Measurements from ENCODE around the gene ARMH1. TPM values are rescaled to one million over a fixed set of nuclear protein-coding genes. Genes with fewer than 3 reads are reported as not detected.

Gene ARMH1
- total RNA-seq, 1 experiment from 2014 or later = 0.15 TPM

DNA sequence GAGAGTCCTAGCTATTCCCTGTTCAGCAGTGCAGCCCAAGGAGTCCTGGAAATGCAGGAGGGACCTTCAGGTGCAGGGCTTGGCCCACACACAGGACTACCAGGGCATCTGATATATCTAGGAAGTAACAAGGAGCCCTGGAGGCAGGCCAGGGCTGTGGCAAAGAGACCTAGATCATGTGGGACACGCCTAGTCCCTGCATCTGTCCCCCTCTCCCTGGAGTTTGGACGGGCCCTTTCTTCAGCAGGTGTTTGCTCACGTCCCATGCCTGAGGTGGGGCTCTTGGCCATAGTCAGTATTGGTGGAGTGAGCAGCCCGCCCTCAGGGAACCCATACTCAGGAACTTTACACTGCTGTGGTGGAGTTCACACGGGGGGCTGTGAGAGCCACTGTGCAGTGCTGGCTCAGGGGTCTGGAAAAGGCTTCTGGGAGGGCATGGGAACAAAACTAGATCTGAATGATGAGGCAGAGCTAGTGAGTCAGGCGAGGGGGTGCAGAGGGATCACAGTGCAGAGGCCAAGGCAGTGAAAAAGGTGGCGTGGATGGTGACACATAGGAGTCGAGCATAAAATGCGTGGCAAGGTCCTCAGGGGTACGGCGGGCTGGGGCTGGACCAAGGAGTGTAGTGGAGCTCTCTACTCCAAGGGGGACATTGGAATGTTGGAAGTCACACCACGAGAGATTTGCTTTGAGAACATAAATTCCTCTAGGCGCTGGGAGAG, 25.8 kb upstream of the ARMH1 start:
- no peak overlapping the region for H3K4me3 ChIP-seq (ENCODE audit: low read length)
- no peak overlapping the region for H3K9ac ChIP-seq (ENCODE audit: low read length)
- TF ChIP-seq EZH2phosphoT487 (IDR thresholded peaks at IDR 0.05; ENCODE audit: borderline replicate concordance, low read length) = no peak
- H3K9me2 ChIP-seq (replicated peaks; ENCODE audit: low read length) = no peaks in the 10 kb centered on the region
- no peak overlapping the region for H3K4me2 ChIP-seq (ENCODE audit: low read length)
- intact Hi-C loops (cut with micrococcal nuclease) = no loop called here
- no peaks in the 10 kb centered on the region for H3F3A ChIP-seq (ENCODE audit: low read length, unreplicated experiment)
- no peaks in the 10 kb centered on the region for H3K9me3 ChIP-seq (ENCODE audit: low read length)
- peaks cover 9% of the 10 kb centered on the region; the same call in 1 of the 2 replicates for H3K36me3 ChIP-seq (ENCODE audit: low read depth, low read length)
- DNase-seq = no peak
- ChIA-PET POLR2A (ENCODE audit: unreplicated experiment) (no interaction called here), CTCF (no interaction called here)
- no peaks in the 10 kb centered on the region for H4K20me1 ChIP-seq (ENCODE audit: low read length)
- H2AFZ ChIP-seq (ENCODE audit: low read length) = no peak overlapping the region
- ATAC-seq = no peak
- H3K27me3 ChIP-seq (ENCODE audit: low read length) = no peaks in the 10 kb centered on the region
- BruUV-seq (replicated peaks) = no TSS peak
- no peaks in the 10 kb centered on the region for H3K79me2 ChIP-seq (ENCODE audit: low read length)
- H3K27ac ChIP-seq (ENCODE audit: low read length) = no peak overlapping the region
- no peaks in the 10 kb centered on the region for H3K4me1 ChIP-seq (ENCODE audit: insufficient read depth, low read length)

DNA sequence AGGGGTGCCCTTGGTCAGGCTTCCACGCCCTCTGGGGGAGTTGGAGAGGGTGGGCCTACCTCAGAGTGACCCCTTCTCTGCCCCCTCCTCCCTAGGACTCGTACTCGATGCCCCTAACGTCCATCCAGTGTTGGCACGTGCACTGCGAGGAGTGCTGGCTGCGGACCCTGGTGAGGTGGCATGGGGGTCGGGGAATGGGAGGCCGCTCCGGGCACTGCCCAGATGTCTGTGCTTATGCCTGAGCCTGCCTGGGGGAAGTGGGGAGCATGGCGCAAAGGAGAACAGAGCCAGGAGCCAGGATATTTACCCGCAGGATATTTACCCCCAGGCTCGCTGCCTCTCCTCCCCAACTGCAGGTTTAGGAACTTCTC, 24.7 kb upstream of the ARMH1 start:
- no TSS peak for BruUV-seq (replicated peaks)
- Histone ChIP-seq H4K20me1 (ENCODE audit: low read length) (no peaks in the 10 kb centered on the region), H3K27ac (ENCODE audit: low read length) (no peak overlapping the region), H3K9me3 (ENCODE audit: low read length) (no peaks in the 10 kb centered on the region), H3K36me3 (ENCODE audit: low read depth, low read length) (peaks cover 9% of the 10 kb centered on the region; the same call in 1 of the 2 replicates), H3K4me1 (ENCODE audit: insufficient read depth, low read length) (no peaks in the 10 kb centered on the region), H3K79me2 (ENCODE audit: low read length) (no peaks in the 10 kb centered on the region), H2AFZ (ENCODE audit: low read length) (no peak overlapping the region), H3K4me3 (ENCODE audit: low read length) (no peak overlapping the region), H3K9ac (ENCODE audit: low read length) (no peak overlapping the region), H3F3A (ENCODE audit: low read length, unreplicated experiment) (no peaks in the 10 kb centered on the region), H3K9me2 (replicated peaks; ENCODE audit: low read length) (no peaks in the 10 kb centered on the region), H3K27me3 (ENCODE audit: low read length) (no peaks in the 10 kb centered on the region), H3K4me2 (ENCODE audit: low read length) (no peak overlapping the region)
- TF ChIP-seq EZH2phosphoT487 (IDR thresholded peaks at IDR 0.05; ENCODE audit: borderline replicate concordance, low read length) (no peak), EZH2 (IDR thresholded peaks at IDR 0.05; ENCODE audit: low read length, unreplicated experiment) (no peak), CTCF (conservative IDR thresholded peaks at IDR 0.05; ENCODE audit: low read depth, low read length) (no peak)
- CTCF ChIA-PET = no interaction called here
- intact Hi-C loops (cut with micrococcal nuclease) = no loop called here
- ATAC-seq = no peak
- no peak for DNase-seq
- POLR2A ChIA-PET (ENCODE audit: unreplicated experiment) = no interaction called here

GRCh38 chr1:44650159-44650831, 24.2 kb upstream of the ARMH1 start:
- Histone ChIP-seq H3K4me1 (ENCODE audit: insufficient read depth, low read length) (no peaks in the 10 kb centered on the region), H3F3A (ENCODE audit: low read length, unreplicated experiment) (no peaks in the 10 kb centered on the region), H3K9ac (ENCODE audit: low read length) (no peak overlapping the region), H3K36me3 (ENCODE audit: low read depth, low read length) (peaks cover 9% of the 10 kb centered on the region; the same call in 1 of the 2 replicates), H3K4me2 (ENCODE audit: low read length) (no peak overlapping the region), H4K20me1 (ENCODE audit: low read length) (no peaks in the 10 kb centered on the region), H3K27ac (ENCODE audit: low read length) (no peak overlapping the region), H3K9me2 (replicated peaks; ENCODE audit: low read length) (no peaks in the 10 kb centered on the region), H3K9me3 (ENCODE audit: low read length) (no peaks in the 10 kb centered on the region), H3K27me3 (ENCODE audit: low read length) (no peaks in the 10 kb centered on the region), H3K79me2 (ENCODE audit: low read length) (no peaks in the 10 kb centered on the region), H2AFZ (ENCODE audit: low read length) (no peak overlapping the region), H3K4me3 (ENCODE audit: low read length) (no peak overlapping the region)
- ChIA-PET CTCF (no interaction called here), POLR2A (ENCODE audit: unreplicated experiment) (no interaction called here)
- no peak for ATAC-seq
- intact Hi-C loops (cut with micrococcal nuclease) = no loop called here
- DNase-seq = no peak
- BruUV-seq (replicated peaks) = no TSS peak
- TF ChIP-seq EZH2phosphoT487 (IDR thresholded peaks at IDR 0.05; ENCODE audit: borderline replicate concordance, low read length) = no peak
- TF ChIP-seq EZH2 (IDR thresholded peaks at IDR 0.05; ENCODE audit: low read length, unreplicated experiment) = no peak
- TF ChIP-seq CTCF (conservative IDR thresholded peaks at IDR 0.05; ENCODE audit: low read depth, low read length) = no peak

All from PC-3 (cell line).